Measurements from ENCODE around the gene DMKN. TPM values are rescaled to one million over a fixed set of nuclear protein-coding genes. Genes with fewer than 3 reads are reported as not detected.

The DMKN gene
- total RNA-seq, 1 donor from 2014 or later: not detected

DNA sequence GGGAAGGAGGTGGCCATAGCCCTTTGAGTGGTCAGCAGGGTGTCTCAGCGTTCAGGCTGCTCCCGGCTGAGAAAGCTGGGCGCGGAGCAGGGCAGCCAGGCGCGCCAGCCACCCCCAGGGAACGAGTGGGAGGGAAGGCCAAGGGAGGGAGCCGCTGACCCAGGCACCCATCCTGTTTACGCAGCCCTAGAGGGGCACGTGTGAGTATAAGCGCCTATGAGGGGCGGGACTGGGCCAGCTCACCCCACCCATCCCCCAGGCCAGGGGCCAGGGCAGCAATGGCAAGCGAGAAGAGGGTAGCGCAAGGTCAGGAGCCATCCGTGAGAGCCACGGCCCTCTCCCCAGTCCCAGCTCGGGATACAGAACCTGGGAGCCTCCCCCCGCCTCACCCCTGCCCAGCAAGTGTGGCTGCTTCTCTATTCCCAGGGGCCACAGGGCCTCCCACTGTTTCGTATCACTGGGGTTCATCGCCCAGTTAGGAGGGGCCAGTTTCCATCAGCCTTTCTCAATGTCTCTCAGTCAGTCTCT, 897 bp upstream of the DMKN start:
- no peaks in the 10 kb centered on the region for H3K9me3 ChIP-seq (ENCODE audit: control insufficient read depth in 3 of 3, low read length in 3 of 3)
- no peak overlapping the region for H3K9ac ChIP-seq (ENCODE audit: low read depth in 1 of 3, low read length in 3 of 3)
- H3K27ac ChIP-seq (ENCODE audit: low read depth, low read length): no peak overlapping the region
- peaks cover 54 to 68% (median 56%) of the 10 kb centered on the region in 3 donors for H3K27me3 ChIP-seq (ENCODE audit: control insufficient read depth in 3 of 3, insufficient read depth in 3 of 3, low read length in 3 of 3)
- no peak overlapping the region for H3K4me3 ChIP-seq (ENCODE audit: low read length in 3 of 3)
- peaks cover 5 to 9% (median 5%) of the 10 kb centered on the region in 3 donors for H3K4me1 ChIP-seq (ENCODE audit: control insufficient read depth in 3 of 3, insufficient read depth in 3 of 3, low read length in 3 of 3)
- H3K36me3 ChIP-seq (ENCODE audit: control insufficient read depth in 3 of 3, insufficient read depth in 3 of 3, low read length in 3 of 3): no peaks in the 10 kb centered on the region

DNA sequence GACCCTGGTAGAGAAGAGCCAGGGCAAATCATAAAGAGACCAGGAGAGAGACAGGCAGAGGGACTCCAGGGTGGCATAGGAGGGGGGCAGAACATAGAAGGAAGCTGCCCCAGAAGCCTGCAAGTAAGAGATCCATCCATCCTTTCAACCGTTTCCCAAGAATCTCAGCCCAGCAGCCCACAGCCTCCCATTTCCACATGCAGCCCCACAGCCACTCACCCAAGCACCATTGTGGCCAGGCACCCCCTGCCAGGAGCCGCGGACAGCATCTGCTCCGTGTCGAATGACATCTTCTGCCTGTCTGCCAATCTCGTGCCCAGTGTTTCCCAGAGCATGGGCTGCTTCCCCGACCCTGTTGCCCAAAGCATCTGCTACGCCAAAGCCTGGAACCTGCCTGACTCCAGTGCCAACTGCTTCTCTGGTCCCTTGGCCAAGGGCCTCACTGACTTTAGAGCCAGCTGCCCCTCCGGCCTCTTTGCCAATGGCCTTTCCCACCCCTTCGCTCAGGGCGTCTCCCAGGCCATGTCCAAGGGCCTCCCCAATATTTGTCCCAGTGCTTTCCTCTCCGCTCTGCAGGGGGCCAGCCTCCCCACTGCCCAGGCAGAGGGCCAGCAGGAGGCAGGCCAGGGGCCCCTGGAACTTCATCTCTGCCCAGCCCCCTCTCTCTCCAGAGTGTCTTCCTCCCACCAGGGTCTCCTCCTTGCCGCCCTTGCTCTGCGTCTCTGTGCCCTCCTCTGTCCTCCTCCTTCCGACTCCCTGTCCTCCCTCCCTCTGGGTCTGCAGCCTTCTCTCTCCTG, 420 bp downstream of the DMKN start:
- Histone ChIP-seq H3K9me3 (ENCODE audit: control insufficient read depth in 3 of 3, low read length in 3 of 3) (no peaks in the 10 kb centered on the region), H3K9ac (ENCODE audit: low read depth in 1 of 3, low read length in 3 of 3) (no peak overlapping the region), H3K27ac (ENCODE audit: low read depth, low read length) (no peak overlapping the region), H3K4me3 (ENCODE audit: low read length in 3 of 3) (no peak overlapping the region), H3K27me3 (ENCODE audit: control insufficient read depth in 3 of 3, insufficient read depth in 3 of 3, low read length in 3 of 3) (peaks cover 60 to 69% (median 61%) of the 10 kb centered on the region in 3 donors), H3K4me1 (ENCODE audit: control insufficient read depth in 3 of 3, insufficient read depth in 3 of 3, low read length in 3 of 3) (peaks cover 5 to 9% (median 5%) of the 10 kb centered on the region in 3 donors), H3K36me3 (ENCODE audit: control insufficient read depth in 3 of 3, insufficient read depth in 3 of 3, low read length in 3 of 3) (no peaks in the 10 kb centered on the region)

DNA sequence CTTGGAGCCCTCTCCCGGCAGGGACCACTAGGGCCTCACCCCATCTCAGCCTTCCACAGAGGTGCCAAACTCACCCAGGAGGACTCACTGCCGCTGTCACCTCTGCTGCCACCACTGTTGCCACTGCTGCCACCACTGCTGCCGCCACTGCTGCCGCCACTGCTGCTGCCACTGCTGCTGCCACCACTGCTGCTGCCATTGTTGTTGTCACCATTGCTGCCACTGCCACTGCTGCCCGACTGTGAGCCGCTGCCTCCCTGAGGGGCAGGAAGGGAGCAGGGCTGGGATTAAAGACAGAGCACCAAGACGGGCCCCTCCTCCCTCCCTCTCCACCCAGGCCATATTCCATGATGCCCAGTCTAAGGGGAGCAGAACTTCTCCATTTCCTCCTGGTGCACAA, 2.1 kb downstream of the DMKN start:
- Histone ChIP-seq H3K36me3 (ENCODE audit: control insufficient read depth in 3 of 3, insufficient read depth in 3 of 3, low read length in 3 of 3) (no peaks in the 10 kb centered on the region), H3K4me3 (ENCODE audit: low read length in 3 of 3) (no peak overlapping the region), H3K9me3 (ENCODE audit: control insufficient read depth in 3 of 3, low read length in 3 of 3) (no peaks in the 10 kb centered on the region), H3K27ac (ENCODE audit: low read depth, low read length) (no peak overlapping the region), H3K9ac (ENCODE audit: low read depth in 1 of 3, low read length in 3 of 3) (no peak overlapping the region), H3K27me3 (ENCODE audit: control insufficient read depth in 3 of 3, insufficient read depth in 3 of 3, low read length in 3 of 3) (peaks cover 69 to 76% (median 71%) of the 10 kb centered on the region in 3 donors), H3K4me1 (ENCODE audit: control insufficient read depth in 3 of 3, insufficient read depth in 3 of 3, low read length in 3 of 3) (peaks cover 5 to 9% (median 5%) of the 10 kb centered on the region in 3 donors)

DNA sequence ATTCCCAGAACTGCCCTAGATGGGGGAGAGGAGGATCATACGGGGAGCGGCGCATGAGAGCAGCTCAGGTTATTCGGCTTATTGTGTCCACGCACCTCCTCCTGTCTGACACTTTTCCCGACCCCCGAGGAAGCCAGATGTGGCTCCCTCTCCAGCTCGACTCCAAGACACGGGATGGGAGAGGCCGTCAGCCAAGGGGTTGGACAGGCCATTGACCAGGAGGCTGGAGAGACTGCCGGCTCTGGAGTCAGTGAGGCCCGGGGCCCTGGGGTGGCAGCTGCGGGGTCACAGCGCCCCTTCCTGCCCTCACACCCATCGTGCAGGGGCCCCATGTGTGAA, 2.9 kb downstream of the DMKN start:
- H3K4me3 ChIP-seq (ENCODE audit: low read length in 3 of 3): no peak overlapping the region

DNA sequence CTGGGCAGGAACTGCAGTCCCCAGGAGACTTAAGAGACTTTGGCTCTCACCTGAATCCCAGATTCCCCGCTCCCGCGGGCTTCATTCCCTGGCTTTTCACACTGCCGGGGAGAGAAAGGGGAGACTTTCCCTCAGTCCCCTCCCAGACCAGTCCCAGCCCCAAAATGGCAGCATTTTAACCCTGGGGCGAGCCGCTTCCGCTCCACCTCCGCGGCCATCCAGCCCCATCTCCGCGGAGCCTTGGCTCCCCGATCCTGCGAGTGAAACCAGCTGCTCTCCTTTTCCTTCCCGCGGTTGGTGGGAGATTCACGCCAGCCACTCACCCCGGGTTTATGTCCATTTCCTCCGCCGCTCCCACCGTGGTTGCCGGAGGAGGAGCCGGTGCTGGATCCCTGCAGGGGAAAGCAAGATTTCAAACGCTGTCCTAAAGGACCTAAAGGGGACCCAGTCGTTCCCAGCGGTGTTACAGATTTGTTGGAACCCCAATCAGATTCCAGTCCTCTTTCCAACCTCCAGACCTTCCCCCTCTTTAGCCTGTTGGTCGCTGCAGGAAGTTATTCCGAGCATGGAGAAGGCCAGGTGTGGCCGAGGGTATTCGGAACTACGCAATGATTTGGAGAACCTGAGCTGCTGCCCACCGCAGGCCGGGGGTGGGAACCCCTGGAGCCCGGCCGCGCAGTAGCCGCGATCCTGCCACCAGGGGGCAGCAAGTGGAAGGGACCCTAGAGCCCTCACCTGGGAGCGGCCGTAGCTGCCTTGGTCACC, 3.4 kb downstream of the DMKN start:
- Histone ChIP-seq H3K9ac (ENCODE audit: low read depth in 1 of 3, low read length in 3 of 3) (peak overlapping the region in 1 of 3 donors; percentile 25), H3K36me3 (ENCODE audit: control insufficient read depth in 3 of 3, insufficient read depth in 3 of 3, low read length in 3 of 3) (no peaks in the 10 kb centered on the region), H3K9me3 (ENCODE audit: control insufficient read depth in 3 of 3, low read length in 3 of 3) (no peaks in the 10 kb centered on the region), H3K27ac (ENCODE audit: low read depth, low read length) (no peak overlapping the region), H3K4me3 (ENCODE audit: low read length in 3 of 3) (peak overlapping the region in 1 of 3 donors; percentile 49), H3K27me3 (ENCODE audit: control insufficient read depth in 3 of 3, insufficient read depth in 3 of 3, low read length in 3 of 3) (peaks cover 73 to 88% (median 82%) of the 10 kb centered on the region in 3 donors), H3K4me1 (ENCODE audit: control insufficient read depth in 3 of 3, insufficient read depth in 3 of 3, low read length in 3 of 3) (peaks cover 5 to 9% (median 5%) of the 10 kb centered on the region in 3 donors)

More for the DNA sequence above, 2.9 kb downstream of the DMKN start:
- H3K27me3 ChIP-seq (ENCODE audit: control insufficient read depth in 3 of 3, insufficient read depth in 3 of 3, low read length in 3 of 3): peaks cover 70 to 83% (median 77%) of the 10 kb centered on the region in 3 donors
- no peaks in the 10 kb centered on the region for H3K36me3 ChIP-seq (ENCODE audit: control insufficient read depth in 3 of 3, insufficient read depth in 3 of 3, low read length in 3 of 3)
- H3K9ac ChIP-seq (ENCODE audit: low read depth in 1 of 3, low read length in 3 of 3): no peak overlapping the region
- H3K4me1 ChIP-seq (ENCODE audit: control insufficient read depth in 3 of 3, insufficient read depth in 3 of 3, low read length in 3 of 3): peaks cover 5 to 9% (median 5%) of the 10 kb centered on the region in 3 donors
- no peaks in the 10 kb centered on the region for H3K9me3 ChIP-seq (ENCODE audit: control insufficient read depth in 3 of 3, low read length in 3 of 3)
- no peak overlapping the region for H3K27ac ChIP-seq (ENCODE audit: low read depth, low read length)

DNA sequence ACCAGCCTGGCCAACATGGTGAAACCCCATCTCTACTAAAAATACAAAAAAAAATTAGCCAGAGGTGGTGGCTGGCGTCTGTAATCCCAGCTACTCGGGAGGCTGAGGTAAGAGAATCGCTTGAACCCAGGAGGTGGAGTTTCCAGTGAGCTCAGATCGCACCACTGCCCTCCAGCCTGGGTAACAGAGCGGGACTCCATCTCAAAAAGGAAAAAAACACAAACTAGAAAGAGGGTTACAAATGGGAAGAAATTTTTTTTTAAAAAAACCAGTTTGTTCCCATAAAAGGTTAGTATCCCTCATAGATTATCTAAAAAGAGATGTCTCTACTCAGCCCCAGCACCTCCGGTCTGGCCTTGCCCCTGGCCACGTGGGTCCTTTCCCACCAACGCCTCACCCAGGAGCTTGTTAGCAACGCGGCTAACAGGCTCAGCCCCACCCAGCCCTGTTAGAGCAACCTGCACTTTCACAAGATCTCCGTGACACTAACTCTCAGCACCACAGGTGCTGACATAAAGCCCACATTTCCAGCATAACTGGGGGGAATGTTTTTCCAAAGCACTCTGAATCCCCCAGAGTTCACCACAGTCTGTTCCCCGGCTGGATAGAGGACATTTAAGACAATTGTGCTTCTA, 4.3 kb downstream of the DMKN start:
- Histone ChIP-seq H3K27me3 (ENCODE audit: control insufficient read depth in 3 of 3, insufficient read depth in 3 of 3, low read length in 3 of 3) (peaks cover 68 to 87% (median 78%) of the 10 kb centered on the region in 3 donors), H3K9me3 (ENCODE audit: control insufficient read depth in 3 of 3, low read length in 3 of 3) (no peaks in the 10 kb centered on the region), H3K9ac (ENCODE audit: low read depth in 1 of 3, low read length in 3 of 3) (peak overlapping the region in 1 of 3 donors; percentile 14), H3K4me3 (ENCODE audit: low read length in 3 of 3) (no peak overlapping the region), H3K27ac (ENCODE audit: low read depth, low read length) (no peak overlapping the region), H3K36me3 (ENCODE audit: control insufficient read depth in 3 of 3, insufficient read depth in 3 of 3, low read length in 3 of 3) (no peaks in the 10 kb centered on the region), H3K4me1 (ENCODE audit: control insufficient read depth in 3 of 3, insufficient read depth in 3 of 3, low read length in 3 of 3) (peaks cover 5 to 9% (median 5%) of the 10 kb centered on the region in 3 donors)

DNA sequence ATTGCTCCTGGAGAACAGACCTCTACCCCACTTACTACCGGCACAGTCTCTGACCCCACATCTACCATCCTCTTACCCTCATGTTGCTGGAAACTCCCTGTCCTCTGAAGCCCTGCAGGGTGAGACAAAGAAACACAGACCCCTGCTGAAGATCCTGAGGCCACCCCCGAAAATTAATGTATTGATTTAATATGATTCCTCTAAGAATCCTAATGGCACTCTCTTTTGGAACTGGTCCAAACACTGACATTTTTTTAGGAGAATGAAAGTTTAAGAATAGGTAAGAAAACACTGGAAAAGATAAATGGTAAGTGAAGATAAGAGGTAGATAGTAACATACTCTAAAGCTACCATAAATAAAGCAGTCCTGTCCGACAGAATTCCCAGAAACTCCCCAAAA, 5.3 kb downstream of the DMKN start:
- H3K9ac ChIP-seq (ENCODE audit: low read depth in 1 of 3, low read length in 3 of 3): no peak overlapping the region
- H3K27me3 ChIP-seq (ENCODE audit: control insufficient read depth in 3 of 3, insufficient read depth in 3 of 3, low read length in 3 of 3): peaks cover 60 to 80% (median 70%) of the 10 kb centered on the region in 3 donors
- peaks cover 5 to 9% (median 5%) of the 10 kb centered on the region in 3 donors for H3K4me1 ChIP-seq (ENCODE audit: control insufficient read depth in 3 of 3, insufficient read depth in 3 of 3, low read length in 3 of 3)
- H3K9me3 ChIP-seq (ENCODE audit: control insufficient read depth in 3 of 3, low read length in 3 of 3): no peaks in the 10 kb centered on the region
- no peak overlapping the region for H3K27ac ChIP-seq (ENCODE audit: low read depth, low read length)
- H3K4me3 ChIP-seq (ENCODE audit: low read length in 3 of 3): no peak overlapping the region
- no peaks in the 10 kb centered on the region for H3K36me3 ChIP-seq (ENCODE audit: control insufficient read depth in 3 of 3, insufficient read depth in 3 of 3, low read length in 3 of 3)

DNA sequence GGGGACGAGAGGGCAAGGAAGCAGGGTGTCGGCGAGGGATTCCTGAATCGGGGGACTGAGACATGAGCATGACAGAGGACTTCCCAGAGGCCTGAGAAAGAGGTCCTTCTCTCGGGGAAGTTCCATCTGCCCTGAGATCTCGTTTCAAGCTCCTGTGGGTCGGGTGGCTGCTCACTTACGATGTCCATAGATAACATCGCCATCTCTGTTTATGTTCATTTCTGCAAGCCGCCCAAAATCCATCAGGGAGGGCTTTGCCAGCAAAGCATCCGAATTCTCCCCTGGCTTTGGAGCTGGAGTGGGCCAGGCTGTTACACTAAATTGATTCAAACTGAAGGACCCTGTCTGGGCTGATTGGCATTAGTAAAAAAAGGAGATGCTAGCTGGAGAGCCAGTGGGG, 5.9 kb downstream of the DMKN start:
- Histone ChIP-seq H3K27me3 (ENCODE audit: control insufficient read depth in 3 of 3, insufficient read depth in 3 of 3, low read length in 3 of 3) (peaks cover 59 to 79% (median 67%) of the 10 kb centered on the region in 3 donors), H3K9me3 (ENCODE audit: control insufficient read depth in 3 of 3, low read length in 3 of 3) (no peaks in the 10 kb centered on the region), H3K4me3 (ENCODE audit: low read length in 3 of 3) (no peak overlapping the region), H3K9ac (ENCODE audit: low read depth in 1 of 3, low read length in 3 of 3) (no peak overlapping the region), H3K4me1 (ENCODE audit: control insufficient read depth in 3 of 3, insufficient read depth in 3 of 3, low read length in 3 of 3) (peaks cover 5 to 9% (median 5%) of the 10 kb centered on the region in 3 donors), H3K36me3 (ENCODE audit: control insufficient read depth in 3 of 3, insufficient read depth in 3 of 3, low read length in 3 of 3) (no peaks in the 10 kb centered on the region), H3K27ac (ENCODE audit: low read depth, low read length) (no peak overlapping the region)

DNA sequence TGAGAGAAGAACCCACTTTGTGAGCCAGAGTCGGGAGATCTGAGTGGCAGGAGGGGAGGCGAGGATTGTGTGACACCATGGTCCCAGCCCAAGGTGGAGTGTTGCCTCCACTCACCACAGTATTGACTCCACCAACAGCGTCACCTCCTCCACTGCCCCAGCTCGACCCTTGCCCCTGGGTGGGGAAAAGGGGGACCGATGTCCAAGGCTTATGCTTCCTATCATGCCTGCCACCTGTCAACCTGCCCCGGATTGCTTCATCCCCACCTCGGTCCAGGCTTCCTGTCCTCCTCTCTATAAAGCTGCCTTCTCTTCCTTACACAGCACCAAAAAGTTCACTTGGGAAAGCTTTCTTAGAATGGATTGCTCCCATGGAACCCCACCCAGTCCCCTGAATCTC, 7.4 kb downstream of the DMKN start:
- peaks cover 5 to 9% (median 5%) of the 10 kb centered on the region in 3 donors for H3K4me1 ChIP-seq (ENCODE audit: control insufficient read depth in 3 of 3, insufficient read depth in 3 of 3, low read length in 3 of 3)
- H3K36me3 ChIP-seq (ENCODE audit: control insufficient read depth in 3 of 3, insufficient read depth in 3 of 3, low read length in 3 of 3): no peaks in the 10 kb centered on the region
- no peak overlapping the region for H3K9ac ChIP-seq (ENCODE audit: low read depth in 1 of 3, low read length in 3 of 3)
- H3K9me3 ChIP-seq (ENCODE audit: control insufficient read depth in 3 of 3, low read length in 3 of 3): no peaks in the 10 kb centered on the region
- H3K4me3 ChIP-seq (ENCODE audit: low read length in 3 of 3): no peak overlapping the region
- peaks cover 52 to 74% (median 62%) of the 10 kb centered on the region in 3 donors for H3K27me3 ChIP-seq (ENCODE audit: control insufficient read depth in 3 of 3, insufficient read depth in 3 of 3, low read length in 3 of 3)
- no peak overlapping the region for H3K27ac ChIP-seq (ENCODE audit: low read depth, low read length)

Measured in skeletal muscle tissue (tissue), 4 donors.